Measurements from ENCODE around the gene PCBP2. TPM values are rescaled to one million over a fixed set of nuclear protein-coding genes. Genes with fewer than 3 reads are reported as not detected.

Gene PCBP2
- total RNA-seq, 4 donors from 2014 or later: 275 to 374 (median 365) TPM

- peak overlapping the region in 2 of 4 donors; percentile 6 to 98 for H3K27ac ChIP-seq (replicated peaks in 1 of 4)
- H3K36me3 ChIP-seq: peaks cover 55 to 60% (median 57%) of the 10 kb centered on the region in 4 donors
- H3K4me1 ChIP-seq: peaks cover 18 to 36% (median 28%) of the 10 kb centered on the region in 4 donors
- DNase-seq (ENCODE audit: extremely low spot score): no peak
- WGBS: 39% methylated on average over 3 of the region's 3 CpGs
- no peaks in the 10 kb centered on the region for H3K27me3 ChIP-seq
- TF ChIP-seq EP300 (IDR thresholded peaks at IDR 0.05): no peak
- TF ChIP-seq POLR2AphosphoS5 (IDR thresholded peaks at IDR 0.05): no peak
- no peak for TF ChIP-seq POLR2A (IDR thresholded peaks at IDR 0.05; ENCODE audit: low read depth)
- TF ChIP-seq CTCF (IDR thresholded peaks at IDR 0.05): no peak
- no peak overlapping the region for H3K4me3 ChIP-seq
- no peaks in the 10 kb centered on the region for H3K9me3 ChIP-seq
- intact Hi-C loops (cut with DNase I): loop anchor here (5.0 kb wide), 1 partner anchor 53 kb away; the partner anchor contains the start of gene NPFF
Observed at GRCh38 chr12:53454707-53455106, 2.8 kb downstream of the PCBP2 start.

GRCh38 chr12:53456654-53457366 is 4.9 kb downstream of the PCBP2 start:
- DNase-seq (ENCODE audit: extremely low spot score): no peak
- Histone ChIP-seq H3K36me3 (peaks cover 74 to 81% (median 78%) of the 10 kb centered on the region in 4 donors), H3K4me1 (peaks cover 35 to 57% (median 45%) of the 10 kb centered on the region in 4 donors), H3K27ac (replicated peaks in 1 of 4) (no peak overlapping the region), H3K4me3 (no peak overlapping the region), H3K27me3 (no peaks in the 10 kb centered on the region), H3K9me3 (no peaks in the 10 kb centered on the region)
- 73% methylated on average over 6 of the region's 6 CpGs for WGBS
- TF ChIP-seq POLR2A (IDR thresholded peaks at IDR 0.05; ENCODE audit: low read depth): no peak
- TF ChIP-seq EP300 (IDR thresholded peaks at IDR 0.05): no peak
- no peak for TF ChIP-seq POLR2AphosphoS5 (IDR thresholded peaks at IDR 0.05)
- no peak for TF ChIP-seq CTCF (IDR thresholded peaks at IDR 0.05)
- intact Hi-C loops (cut with DNase I): no loop called here

- H3K9me3 ChIP-seq: no peaks in the 10 kb centered on the region
Observed at GRCh38 chr12:53459097-53459496, 7.2 kb downstream of the PCBP2 start.

GRCh38 chr12:53461059-53461458 is 9.2 kb downstream of the PCBP2 start:
- DNase-seq (ENCODE audit: extremely low spot score): no peak
- Histone ChIP-seq H3K27me3 (no peaks in the 10 kb centered on the region), H3K4me3 (no peak overlapping the region), H3K27ac (replicated peaks in 1 of 4) (peak overlapping the region in 3 of 4 donors; percentile 17 to 59 (median 56)), H3K9me3 (no peaks in the 10 kb centered on the region), H3K36me3 (peaks cover 94 to 100% (median 100%) of the 10 kb centered on the region in 4 donors), H3K4me1 (peaks cover 42 to 67% (median 57%) of the 10 kb centered on the region in 4 donors)
- intact Hi-C loops (cut with DNase I): no loop called here
- TF ChIP-seq POLR2A (IDR thresholded peaks at IDR 0.05; ENCODE audit: low read depth) (no peak), EP300 (IDR thresholded peaks at IDR 0.05) (no peak), CTCF (IDR thresholded peaks at IDR 0.05) (no peak), POLR2AphosphoS5 (IDR thresholded peaks at IDR 0.05) (no peak)
- 47% methylated on average over 3 of the region's 3 CpGs for WGBS

More at GRCh38 chr12:53459097-53459496, 7.2 kb downstream of the PCBP2 start:
- intact Hi-C loops (cut with DNase I): no loop called here
- Histone ChIP-seq H3K27ac (replicated peaks in 1 of 4) (no peak overlapping the region), H3K4me1 (peaks cover 32 to 64% (median 51%) of the 10 kb centered on the region in 4 donors), H3K4me3 (no peak overlapping the region), H3K36me3 (peaks cover 97 to 100% (median 100%) of the 10 kb centered on the region in 4 donors), H3K27me3 (no peaks in the 10 kb centered on the region)
- WGBS: 61% methylated on average over 4 of the region's 4 CpGs
- TF ChIP-seq POLR2A (IDR thresholded peaks at IDR 0.05; ENCODE audit: low read depth) (no peak), EP300 (IDR thresholded peaks at IDR 0.05) (no peak), POLR2AphosphoS5 (IDR thresholded peaks at IDR 0.05) (no peak), CTCF (IDR thresholded peaks at IDR 0.05) (no peak)
- no peak for DNase-seq (ENCODE audit: extremely low spot score)

Measured in esophagus muscularis mucosa (tissue), 4 donors.